GM23338 (cell line): ENCODE results near the gene PROZ. TPM values are rescaled to one million over a fixed set of nuclear protein-coding genes. Genes with fewer than 3 reads are reported as not detected.

ENCODE experiments used
- ATAC-seq: fragments of 200-7000 bp; cut with Tn5 transposase; 3 replicates; pipeline ENCODE4 v1.9.1; 2020
- DNase-seq: peaks from one replicate; pipeline ENCODE4 v3.0.0-alpha.2; 2015; ENCODE audit warnings: low spot score
- H2AFZ ChIP-seq: fragments of 200-600 bp; sonication (generic); 2 replicates; pipeline ENCODE4 v1.8.0; 2016; ENCODE audit warnings: antibody characterized with exemption, mild to moderate bottlenecking, moderate library complexity
- H3F3A ChIP-seq: fragments of 200-600 bp; sonication (generic); replicated peaks from 2 replicates; pipeline ENCODE4 v1.8.0; 2017; ENCODE audit warnings: antibody characterized with exemption, mixed run types, low read depth
- H3K27ac ChIP-seq: fragments of 200-600 bp; sonication (generic); 2 replicates; pipeline ENCODE4 v1.6.1; 2016; ENCODE audit warnings: low read depth
- H3K27me3 ChIP-seq: fragments of 200-600 bp; sonication (generic); 2 replicates; pipeline ENCODE4 v1.8.0; 2016; ENCODE audit warnings: mild to moderate bottlenecking, mixed run types, moderate library complexity; ENCODE audit not compliant: insufficient read depth
- H3K36me3 ChIP-seq: fragments of 200-600 bp; sonication (generic); 2 replicates; pipeline ENCODE4 v1.8.0; 2016; ENCODE audit warnings: mild to moderate bottlenecking; ENCODE audit not compliant: insufficient read depth
- H3K4me1 ChIP-seq: fragments of 200-600 bp; sonication (generic); 2 replicates; pipeline ENCODE4 v1.8.0; 2016; ENCODE audit warnings: mild to moderate bottlenecking, moderate library complexity; ENCODE audit not compliant: insufficient read depth
- H3K4me2 ChIP-seq: fragments of 200-600 bp; sonication (generic); 2 replicates; pipeline ENCODE4 v1.7.1; 2017; ENCODE audit warnings: mixed run types
- H3K4me3 ChIP-seq: fragments of 200-600 bp; sonication (generic); 2 replicates; pipeline ENCODE4 v1.6.1; 2016; ENCODE audit warnings: mixed run types
- H3K79me2 ChIP-seq: fragments of 200-600 bp; sonication (generic); replicated peaks from 2 replicates; pipeline ENCODE4 v1.8.0; 2017; ENCODE audit warnings: mild to moderate bottlenecking; ENCODE audit not compliant: insufficient read depth
- H3K9me2 ChIP-seq: fragments of 200-600 bp; sonication (generic); 2 replicates; pipeline ENCODE4 v1.8.0; 2017; ENCODE audit not compliant: insufficient read depth
- H4K20me1 ChIP-seq: fragments of 200-600 bp; sonication (generic); replicated peaks from 2 replicates; pipeline ENCODE4 v1.8.0; 2017; ENCODE audit warnings: mild to moderate bottlenecking; ENCODE audit not compliant: insufficient read depth
- H3K27ac Mint-ChIP-seq: 2 replicates; pipeline ENCODE4 v1.8.0; 2020; ENCODE audit warnings: inconsistent platforms, mild to moderate bottlenecking, moderate library complexity, mixed read lengths
- H3K27me3 Mint-ChIP-seq: 3 replicates; pipeline ENCODE4 v1.8.0; 2022; ENCODE audit warnings: low read depth, mild to moderate bottlenecking, moderate library complexity, mixed read lengths, inconsistent platforms; ENCODE audit not compliant: insufficient read depth, poor library complexity
- H3K36me3 Mint-ChIP-seq: 3 replicates; pipeline ENCODE4 v1.8.0; 2021; ENCODE audit warnings: low read depth, mild to moderate bottlenecking, inconsistent platforms, moderate library complexity, mixed read lengths
- H3K4me1 Mint-ChIP-seq: 3 replicates; pipeline ENCODE4 v1.8.0; 2020; ENCODE audit warnings: mild to moderate bottlenecking, inconsistent platforms, mixed read lengths
- H3K4me3 Mint-ChIP-seq: 3 replicates; pipeline ENCODE4 v1.8.0; 2021; ENCODE audit warnings: moderate library complexity, mild to moderate bottlenecking, inconsistent platforms, mixed read lengths
- H3K9me3 Mint-ChIP-seq: 3 replicates; pipeline ENCODE4 v1.8.0; 2020; ENCODE audit warnings: moderate library complexity, mild to moderate bottlenecking, inconsistent platforms, mixed read lengths
- CREB1 ChIP-seq: fragments of 250-450 bp; sonication (Bioruptor Pico); IDR thresholded peaks from 2 replicates; pipeline ENCODE4 v1.5.0; 2020; ENCODE audit warnings: low read depth, mild to moderate bottlenecking, moderate library complexity
- EZH2 ChIP-seq: fragments of 200-600 bp; sonication (generic); IDR thresholded peaks from one replicate; pipeline ENCODE4 v1.8.0; 2017; ENCODE audit warnings: antibody characterized with exemption, mild to moderate bottlenecking, low read depth; ENCODE audit not compliant: unreplicated experiment
- EZH2phosphoT487 ChIP-seq: fragments of 200-600 bp; sonication (generic); IDR thresholded peaks from one replicate; pipeline ENCODE4 v1.8.1; 2018; ENCODE audit warnings: antibody characterized with exemption; ENCODE audit not compliant: unreplicated experiment
- JUNB ChIP-seq: IDR thresholded peaks from one replicate; pipeline ENCODE4 v1.6.1; 2016; ENCODE audit warnings: antibody characterized with exemption; ENCODE audit not compliant: unreplicated experiment
- NANOG ChIP-seq: IDR thresholded peaks from 2 replicates; pipeline ENCODE4 v1.6.1; 2016; ENCODE audit warnings: antibody characterized with exemption, borderline replicate concordance
- POLR2AphosphoS5 ChIP-seq: IDR thresholded peaks from 2 replicates; pipeline ENCODE4 v1.6.1; 2016; ENCODE audit warnings: antibody characterized with exemption, low read depth
- STAT1 ChIP-seq: IDR thresholded peaks from one replicate; pipeline ENCODE4 v1.6.1; 2016; ENCODE audit warnings: antibody characterized with exemption; ENCODE audit not compliant: unreplicated experiment
- ZNF114 ChIP-seq: fragments of 250-450 bp; sonication (Bioruptor Pico); IDR thresholded peaks from 2 replicates; pipeline ENCODE4 v1.5.0; 2020; ENCODE audit warnings: mild to moderate bottlenecking, moderate library complexity
- ZNF331 ChIP-seq: fragments of 250-450 bp; sonication (Bioruptor Pico); IDR thresholded peaks from 2 replicates; pipeline ENCODE4 v1.5.0; 2020; ENCODE audit warnings: low read depth, mild to moderate bottlenecking, moderate library complexity
- polyA plus RNA-seq: library from polyadenylated mRNA; unstranded; fragments of >200 nt; fragmentation: Nextera tagmentation; extraction: Ambion mirVana; gene quantifications from 2 replicates; pipeline ENCODE4 v1.2.1, GENCODE V29; 2016
- total RNA-seq: library from RNA; depleted of rRNA; stranded (reverse); fragments of >200 nt; shearing (Covaris generic); gene quantifications from 2 replicates; pipeline ENCODE4 v1.2.3, GENCODE V29; 2014
- TF ChIP-seq, protein P1 (sequence below), 2 experiments: fragments of 200-600 bp in 1 of 2; sonication (generic) in 1 of 2; conservative IDR thresholded peaks; 2 replicates each; pipeline versions ENCODE4 v1.5.1 to v1.6.1; 2016 to 2017; ENCODE audit warnings: antibody characterized with exemption in 2 of 2, low read depth in 2 of 2, mild to moderate bottlenecking in 2 of 2, moderate library complexity in 1 of 2
- TF ChIP-seq, protein P2 (sequence below): IDR thresholded peaks from 2 replicates; pipeline ENCODE4 v1.6.1; 2016; ENCODE audit warnings: antibody characterized with exemption
- TF ChIP-seq, protein P3 (sequence below): fragments of 250-450 bp; sonication (Bioruptor Pico); IDR thresholded peaks from 2 replicates; pipeline ENCODE4 v1.5.0; 2020; ENCODE audit warnings: mild to moderate bottlenecking, moderate library complexity
- TF ChIP-seq, protein P4 (sequence below): IDR thresholded peaks from one replicate; pipeline ENCODE4 v1.6.1; 2018; ENCODE audit warnings: antibody characterized with exemption; ENCODE audit not compliant: unreplicated experiment

The PROZ gene
- total and polyA plus RNA-seq, 2 experiments from 2014 or later: 0.53 TPM; not detected in 1

DNA sequence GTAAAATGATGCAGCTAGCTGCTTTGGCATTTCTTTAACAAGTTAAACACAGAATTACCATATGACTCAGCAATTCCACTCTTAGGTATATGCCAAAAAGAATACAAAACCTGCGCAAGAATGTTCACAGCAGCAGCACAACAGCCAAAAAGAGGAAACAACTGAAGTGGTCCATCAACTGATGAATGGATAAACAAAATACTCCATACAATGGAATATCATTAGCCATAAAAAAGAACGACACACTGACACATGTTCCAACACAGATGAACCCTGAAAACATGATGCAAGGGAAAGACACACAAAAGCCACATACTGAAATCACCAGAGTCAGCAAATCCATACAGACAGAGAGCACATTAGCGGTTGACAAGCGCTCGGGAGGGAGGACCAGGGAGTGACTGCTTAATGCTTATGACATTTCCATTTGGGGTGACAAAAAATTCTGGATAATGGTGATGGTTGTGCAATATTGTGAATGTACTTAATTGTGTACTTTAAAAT, 47.0 kb downstream of the PROZ start:
- ATAC-seq (no peak), DNase-seq (no peak)
- no peaks in the 10 kb centered on the region for H3K27me3 ChIP-seq
- Mint-ChIP-seq H3K9me3 (no peaks in the 10 kb centered on the region), H3K4me1 (peaks cover 25% of the 10 kb centered on the region), H3K27ac (peak overlapping the region; percentile 80; the same call in 1 of the 2 replicates), H3K36me3 (peaks cover 27% of the 10 kb centered on the region), H3K27me3 (peaks cover 2% of the 10 kb centered on the region), H3K4me3 (peak overlapping the region; percentile 10; the same call in 2 of the 3 replicates)
- no peaks in the 10 kb centered on the region for H3K36me3 ChIP-seq
- no peak overlapping the region for H3K4me3 ChIP-seq
- peaks cover 41% of the 10 kb centered on the region for H4K20me1 ChIP-seq
- peaks cover 85% of the 10 kb centered on the region for H3K79me2 ChIP-seq
- H3F3A ChIP-seq: no peaks in the 10 kb centered on the region
- no peak overlapping the region for H2AFZ ChIP-seq
- 0 out of 2 replicates have a peak overlapping the region, but pooled peaks have one; percentile 16 for H3K4me2 ChIP-seq
- no peaks in the 10 kb centered on the region for H3K9me2 ChIP-seq
- H3K27ac ChIP-seq: peak overlapping the region; percentile 20; the same call in 1 of the 2 replicates
- TF ChIP-seq, protein P1, sequence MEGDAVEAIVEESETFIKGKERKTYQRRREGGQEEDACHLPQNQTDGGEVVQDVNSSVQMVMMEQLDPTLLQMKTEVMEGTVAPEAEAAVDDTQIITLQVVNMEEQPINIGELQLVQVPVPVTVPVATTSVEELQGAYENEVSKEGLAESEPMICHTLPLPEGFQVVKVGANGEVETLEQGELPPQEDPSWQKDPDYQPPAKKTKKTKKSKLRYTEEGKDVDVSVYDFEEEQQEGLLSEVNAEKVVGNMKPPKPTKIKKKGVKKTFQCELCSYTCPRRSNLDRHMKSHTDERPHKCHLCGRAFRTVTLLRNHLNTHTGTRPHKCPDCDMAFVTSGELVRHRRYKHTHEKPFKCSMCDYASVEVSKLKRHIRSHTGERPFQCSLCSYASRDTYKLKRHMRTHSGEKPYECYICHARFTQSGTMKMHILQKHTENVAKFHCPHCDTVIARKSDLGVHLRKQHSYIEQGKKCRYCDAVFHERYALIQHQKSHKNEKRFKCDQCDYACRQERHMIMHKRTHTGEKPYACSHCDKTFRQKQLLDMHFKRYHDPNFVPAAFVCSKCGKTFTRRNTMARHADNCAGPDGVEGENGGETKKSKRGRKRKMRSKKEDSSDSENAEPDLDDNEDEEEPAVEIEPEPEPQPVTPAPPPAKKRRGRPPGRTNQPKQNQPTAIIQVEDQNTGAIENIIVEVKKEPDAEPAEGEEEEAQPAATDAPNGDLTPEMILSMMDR (conservative IDR thresholded peaks at IDR 0.05; ENCODE audit: low read depth in 2 of 2): no peak
- TF ChIP-seq EZH2phosphoT487 (no peak), CREB1 (CRISPR knock-in tag) (no peak), ZNF114 (CRISPR knock-in tag) (no peak), EZH2 (no peak), STAT1 (no peak), NANOG (no peak), JUNB (no peak), ZNF331 (CRISPR knock-in tag) (no peak), POLR2AphosphoS5 (no peak)
- TF ChIP-seq, protein P2, sequence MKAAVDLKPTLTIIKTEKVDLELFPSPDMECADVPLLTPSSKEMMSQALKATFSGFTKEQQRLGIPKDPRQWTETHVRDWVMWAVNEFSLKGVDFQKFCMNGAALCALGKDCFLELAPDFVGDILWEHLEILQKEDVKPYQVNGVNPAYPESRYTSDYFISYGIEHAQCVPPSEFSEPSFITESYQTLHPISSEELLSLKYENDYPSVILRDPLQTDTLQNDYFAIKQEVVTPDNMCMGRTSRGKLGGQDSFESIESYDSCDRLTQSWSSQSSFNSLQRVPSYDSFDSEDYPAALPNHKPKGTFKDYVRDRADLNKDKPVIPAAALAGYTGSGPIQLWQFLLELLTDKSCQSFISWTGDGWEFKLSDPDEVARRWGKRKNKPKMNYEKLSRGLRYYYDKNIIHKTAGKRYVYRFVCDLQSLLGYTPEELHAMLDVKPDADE: no peak
- TF ChIP-seq, protein P3, sequence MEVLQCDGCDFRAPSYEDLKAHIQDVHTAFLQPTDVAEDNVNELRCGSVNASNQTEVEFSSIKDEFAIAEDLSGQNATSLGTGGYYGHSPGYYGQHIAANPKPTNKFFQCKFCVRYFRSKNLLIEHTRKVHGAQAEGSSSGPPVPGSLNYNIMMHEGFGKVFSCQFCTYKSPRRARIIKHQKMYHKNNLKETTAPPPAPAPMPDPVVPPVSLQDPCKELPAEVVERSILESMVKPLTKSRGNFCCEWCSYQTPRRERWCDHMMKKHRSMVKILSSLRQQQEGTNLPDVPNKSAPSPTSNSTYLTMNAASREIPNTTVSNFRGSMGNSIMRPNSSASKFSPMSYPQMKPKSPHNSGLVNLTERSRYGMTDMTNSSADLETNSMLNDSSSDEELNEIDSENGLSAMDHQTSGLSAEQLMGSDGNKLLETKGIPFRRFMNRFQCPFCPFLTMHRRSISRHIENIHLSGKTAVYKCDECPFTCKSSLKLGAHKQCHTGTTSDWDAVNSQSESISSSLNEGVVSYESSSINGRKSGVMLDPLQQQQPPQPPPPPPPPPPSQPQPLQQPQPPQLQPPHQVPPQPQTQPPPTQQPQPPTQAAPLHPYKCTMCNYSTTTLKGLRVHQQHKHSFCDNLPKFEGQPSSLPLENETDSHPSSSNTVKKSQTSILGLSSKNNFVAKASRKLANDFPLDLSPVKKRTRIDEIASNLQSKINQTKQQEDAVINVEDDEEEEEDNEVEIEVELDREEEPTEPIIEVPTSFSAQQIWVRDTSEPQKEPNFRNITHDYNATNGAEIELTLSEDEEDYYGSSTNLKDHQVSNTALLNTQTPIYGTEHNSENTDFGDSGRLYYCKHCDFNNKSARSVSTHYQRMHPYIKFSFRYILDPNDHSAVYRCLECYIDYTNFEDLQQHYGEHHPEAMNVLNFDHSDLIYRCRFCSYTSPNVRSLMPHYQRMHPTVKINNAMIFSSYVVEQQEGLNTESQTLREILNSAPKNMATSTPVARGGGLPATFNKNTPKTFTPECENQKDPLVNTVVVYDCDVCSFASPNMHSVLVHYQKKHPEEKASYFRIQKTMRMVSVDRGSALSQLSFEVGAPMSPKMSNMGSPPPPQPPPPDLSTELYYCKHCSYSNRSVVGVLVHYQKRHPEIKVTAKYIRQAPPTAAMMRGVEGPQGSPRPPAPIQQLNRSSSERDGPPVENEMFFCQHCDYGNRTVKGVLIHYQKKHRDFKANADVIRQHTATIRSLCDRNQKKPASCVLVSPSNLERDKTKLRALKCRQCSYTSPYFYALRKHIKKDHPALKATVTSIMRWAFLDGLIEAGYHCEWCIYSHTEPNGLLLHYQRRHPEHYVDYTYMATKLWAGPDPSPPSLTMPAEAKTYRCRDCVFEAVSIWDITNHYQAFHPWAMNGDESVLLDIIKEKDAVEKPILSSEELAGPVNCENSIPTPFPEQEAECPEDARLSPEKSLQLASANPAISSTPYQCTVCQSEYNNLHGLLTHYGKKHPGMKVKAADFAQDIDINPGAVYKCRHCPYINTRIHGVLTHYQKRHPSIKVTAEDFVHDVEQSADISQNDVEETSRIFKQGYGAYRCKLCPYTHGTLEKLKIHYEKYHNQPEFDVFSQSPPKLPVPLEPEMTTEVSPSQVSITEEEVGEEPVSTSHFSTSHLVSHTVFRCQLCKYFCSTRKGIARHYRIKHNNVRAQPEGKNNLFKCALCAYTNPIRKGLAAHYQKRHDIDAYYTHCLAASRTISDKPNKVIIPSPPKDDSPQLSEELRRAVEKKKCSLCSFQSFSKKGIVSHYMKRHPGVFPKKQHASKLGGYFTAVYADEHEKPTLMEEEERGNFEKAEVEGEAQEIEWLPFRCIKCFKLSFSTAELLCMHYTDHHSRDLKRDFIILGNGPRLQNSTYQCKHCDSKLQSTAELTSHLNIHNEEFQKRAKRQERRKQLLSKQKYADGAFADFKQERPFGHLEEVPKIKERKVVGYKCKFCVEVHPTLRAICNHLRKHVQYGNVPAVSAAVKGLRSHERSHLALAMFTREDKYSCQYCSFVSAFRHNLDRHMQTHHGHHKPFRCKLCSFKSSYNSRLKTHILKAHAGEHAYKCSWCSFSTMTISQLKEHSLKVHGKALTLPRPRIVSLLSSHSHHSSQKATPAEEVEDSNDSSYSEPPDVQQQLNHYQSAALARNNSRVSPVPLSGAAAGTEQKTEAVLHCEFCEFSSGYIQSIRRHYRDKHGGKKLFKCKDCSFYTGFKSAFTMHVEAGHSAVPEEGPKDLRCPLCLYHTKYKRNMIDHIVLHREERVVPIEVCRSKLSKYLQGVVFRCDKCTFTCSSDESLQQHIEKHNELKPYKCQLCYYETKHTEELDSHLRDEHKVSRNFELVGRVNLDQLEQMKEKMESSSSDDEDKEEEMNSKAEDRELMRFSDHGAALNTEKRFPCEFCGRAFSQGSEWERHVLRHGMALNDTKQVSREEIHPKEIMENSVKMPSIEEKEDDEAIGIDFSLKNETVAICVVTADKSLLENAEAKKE (CRISPR knock-in tag): no peak
- TF ChIP-seq, protein P4, sequence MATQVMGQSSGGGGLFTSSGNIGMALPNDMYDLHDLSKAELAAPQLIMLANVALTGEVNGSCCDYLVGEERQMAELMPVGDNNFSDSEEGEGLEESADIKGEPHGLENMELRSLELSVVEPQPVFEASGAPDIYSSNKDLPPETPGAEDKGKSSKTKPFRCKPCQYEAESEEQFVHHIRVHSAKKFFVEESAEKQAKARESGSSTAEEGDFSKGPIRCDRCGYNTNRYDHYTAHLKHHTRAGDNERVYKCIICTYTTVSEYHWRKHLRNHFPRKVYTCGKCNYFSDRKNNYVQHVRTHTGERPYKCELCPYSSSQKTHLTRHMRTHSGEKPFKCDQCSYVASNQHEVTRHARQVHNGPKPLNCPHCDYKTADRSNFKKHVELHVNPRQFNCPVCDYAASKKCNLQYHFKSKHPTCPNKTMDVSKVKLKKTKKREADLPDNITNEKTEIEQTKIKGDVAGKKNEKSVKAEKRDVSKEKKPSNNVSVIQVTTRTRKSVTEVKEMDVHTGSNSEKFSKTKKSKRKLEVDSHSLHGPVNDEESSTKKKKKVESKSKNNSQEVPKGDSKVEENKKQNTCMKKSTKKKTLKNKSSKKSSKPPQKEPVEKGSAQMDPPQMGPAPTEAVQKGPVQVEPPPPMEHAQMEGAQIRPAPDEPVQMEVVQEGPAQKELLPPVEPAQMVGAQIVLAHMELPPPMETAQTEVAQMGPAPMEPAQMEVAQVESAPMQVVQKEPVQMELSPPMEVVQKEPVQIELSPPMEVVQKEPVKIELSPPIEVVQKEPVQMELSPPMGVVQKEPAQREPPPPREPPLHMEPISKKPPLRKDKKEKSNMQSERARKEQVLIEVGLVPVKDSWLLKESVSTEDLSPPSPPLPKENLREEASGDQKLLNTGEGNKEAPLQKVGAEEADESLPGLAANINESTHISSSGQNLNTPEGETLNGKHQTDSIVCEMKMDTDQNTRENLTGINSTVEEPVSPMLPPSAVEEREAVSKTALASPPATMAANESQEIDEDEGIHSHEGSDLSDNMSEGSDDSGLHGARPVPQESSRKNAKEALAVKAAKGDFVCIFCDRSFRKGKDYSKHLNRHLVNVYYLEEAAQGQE: no peak
- H3K4me1 ChIP-seq: peaks cover 21% of the 10 kb centered on the region
